HG02885 (cell line): Measurements from ENCODE around the gene LMOD2.

Experiments used
- ATAC-seq: cut with Tn5 transposase; IDR thresholded peaks from one replicate; pipeline ENCODE4 v1.9.1; 2021; ENCODE audit warnings: mild to moderate bottlenecking; ENCODE audit not compliant: unreplicated experiment, poor library complexity

The LMOD2 gene

DNA sequence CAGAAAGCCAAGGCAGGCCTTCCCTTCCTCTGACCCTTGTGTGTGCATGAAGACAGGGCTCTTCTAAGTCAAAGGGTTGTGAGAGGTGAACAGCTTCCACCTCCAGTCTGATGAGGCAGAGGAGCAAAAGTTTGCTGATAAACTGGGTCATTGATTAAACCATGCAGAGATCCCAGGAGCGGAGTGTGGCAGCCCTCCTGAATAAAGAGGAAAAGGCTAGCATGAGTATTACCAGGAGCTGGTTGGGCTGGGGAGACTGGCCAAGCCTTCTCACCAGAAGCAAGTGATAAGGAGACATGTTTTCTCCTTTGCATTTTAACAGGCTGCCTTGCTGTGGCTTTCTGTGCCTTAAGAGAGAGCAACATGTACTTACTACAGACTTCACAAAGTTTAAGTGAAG is 10.2 kb downstream of the LMOD2 start:
- ATAC-seq, result no peak

DNA sequence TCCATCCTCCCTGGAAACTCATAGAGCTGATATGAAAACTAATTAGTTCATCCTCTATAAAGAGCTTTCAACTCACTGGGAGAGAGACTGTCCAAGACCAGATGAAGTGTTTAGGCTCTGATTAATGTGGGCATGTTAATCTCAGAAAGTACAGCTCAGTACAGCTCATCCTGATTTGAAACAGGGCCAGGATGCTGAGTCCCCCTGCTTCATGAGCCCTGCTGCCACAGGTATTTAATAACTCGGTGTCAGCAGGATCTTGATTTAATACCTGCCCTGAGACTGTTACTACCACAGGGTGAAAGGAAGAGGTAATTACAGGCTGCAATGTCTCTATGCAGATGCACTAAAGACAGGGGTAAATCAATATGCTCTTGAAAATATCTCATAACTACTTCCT is 10.8 kb downstream of the LMOD2 start:
- no peak for ATAC-seq

DNA sequence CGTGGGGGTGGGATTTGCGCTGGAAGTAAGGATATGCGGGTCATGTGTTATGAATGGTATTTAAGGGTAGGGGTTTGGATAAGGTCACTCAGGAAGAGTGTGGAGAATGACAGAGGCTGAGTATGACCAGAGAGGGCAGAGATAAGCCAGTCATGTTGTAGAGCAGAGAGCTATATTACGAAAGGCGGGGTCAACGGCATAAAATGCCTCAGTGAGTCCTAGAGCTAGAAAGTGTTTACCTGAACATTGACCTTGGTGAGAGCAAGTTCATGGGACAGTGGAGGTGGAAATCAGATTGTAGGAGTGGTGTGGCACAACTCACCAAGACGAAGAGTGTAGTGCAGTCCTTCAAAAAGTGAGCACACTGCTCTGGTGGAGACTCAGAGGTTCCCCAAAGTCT is 13.8 kb downstream of the LMOD2 start:
- ATAC-seq, result no peak

DNA sequence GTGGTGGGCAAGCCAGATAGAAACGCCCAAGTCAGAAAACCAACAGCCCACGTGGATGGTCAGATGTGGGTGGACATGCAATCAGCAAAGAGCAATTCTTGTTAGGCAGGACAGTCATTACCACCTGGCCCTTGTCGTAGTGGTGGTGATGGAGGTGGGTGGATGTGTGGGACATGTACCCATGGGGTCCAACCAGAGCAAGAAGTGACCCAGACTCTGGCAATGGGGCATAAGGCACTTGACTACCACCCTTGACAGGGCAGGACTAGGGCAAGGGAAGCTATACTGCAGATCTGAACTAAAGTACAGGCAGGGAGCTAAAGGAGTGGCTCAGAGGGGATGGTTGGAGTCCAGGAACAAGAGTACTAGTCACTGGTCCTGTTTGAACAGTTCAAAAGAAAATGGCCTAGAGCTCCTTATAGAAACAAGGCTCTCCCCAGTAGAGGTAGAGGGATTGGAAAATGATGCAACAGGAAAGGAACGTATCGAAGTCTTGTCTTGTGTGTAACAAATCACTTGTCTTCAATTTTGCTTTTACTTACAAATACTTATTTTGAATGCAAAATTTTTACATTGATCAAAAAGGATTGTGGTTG is 17.6 kb downstream of the LMOD2 start:
- no peak for ATAC-seq

DNA sequence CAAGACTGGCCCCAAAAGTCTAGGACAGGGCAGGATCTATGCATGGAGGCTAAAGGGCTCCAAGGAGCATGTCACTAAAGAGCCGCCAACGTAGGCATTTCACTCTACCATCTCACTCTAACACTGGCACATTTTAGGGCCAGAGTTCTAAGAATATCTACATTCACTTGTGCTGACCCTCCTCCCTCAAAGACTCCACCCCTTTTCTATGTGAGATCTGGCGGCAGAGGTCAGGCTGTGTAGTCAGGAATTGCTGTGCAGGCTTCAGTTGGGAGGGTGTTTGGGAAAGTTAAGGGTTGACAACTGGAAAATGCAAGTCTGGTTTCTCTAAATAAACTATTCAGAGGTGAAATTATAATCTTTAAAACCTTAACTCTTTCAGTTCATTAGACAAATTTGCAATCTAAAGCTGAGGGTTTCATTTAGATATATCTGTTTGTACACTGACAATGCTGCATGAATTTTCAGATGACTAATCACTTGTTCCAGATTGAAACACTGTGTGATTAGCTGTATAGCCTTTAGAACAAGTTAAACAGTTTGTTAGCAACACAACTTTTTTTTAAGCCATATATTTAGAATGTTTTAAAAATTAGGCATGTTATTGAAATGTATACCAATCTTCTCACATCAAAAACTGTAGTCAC is 18.2 kb downstream of the LMOD2 start:
- ATAC-seq, result no peak

DNA sequence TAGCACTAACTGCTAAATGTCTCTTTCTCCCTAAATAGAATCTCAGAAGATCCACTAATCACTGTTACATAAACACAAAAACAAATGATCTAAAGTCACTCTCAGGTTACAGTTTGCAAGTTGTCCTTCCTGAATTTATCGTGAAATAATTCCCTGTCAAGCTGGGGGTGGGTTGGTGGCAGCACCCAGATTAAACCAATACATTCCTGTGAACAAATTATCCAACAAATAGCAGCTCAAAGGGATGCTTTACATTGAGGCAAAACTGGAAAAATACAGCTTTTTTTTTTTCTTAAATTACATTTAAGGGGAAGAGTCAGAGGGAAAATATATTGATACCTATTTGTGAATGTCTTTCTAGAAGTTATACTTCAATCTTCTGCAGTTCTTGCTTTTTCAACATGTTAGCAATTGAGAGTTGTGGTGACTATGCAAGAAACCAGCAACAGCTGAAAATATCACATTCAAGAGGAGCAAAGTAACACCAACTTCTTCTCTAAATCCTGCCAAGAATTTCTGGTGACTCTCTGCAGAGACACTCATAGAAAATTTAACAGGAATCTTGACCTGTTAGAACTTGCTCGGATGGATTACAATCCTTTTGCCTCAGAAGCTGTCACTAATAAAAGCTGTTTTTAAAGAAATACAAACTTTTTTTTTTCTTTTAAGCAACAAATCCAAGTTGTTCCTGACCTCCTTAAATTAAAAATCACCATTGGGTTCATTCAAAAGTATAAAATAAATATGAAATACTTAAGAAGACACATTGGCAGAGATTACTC is 18.9 kb downstream of the LMOD2 start:
- ATAC-seq, result no peak

DNA sequence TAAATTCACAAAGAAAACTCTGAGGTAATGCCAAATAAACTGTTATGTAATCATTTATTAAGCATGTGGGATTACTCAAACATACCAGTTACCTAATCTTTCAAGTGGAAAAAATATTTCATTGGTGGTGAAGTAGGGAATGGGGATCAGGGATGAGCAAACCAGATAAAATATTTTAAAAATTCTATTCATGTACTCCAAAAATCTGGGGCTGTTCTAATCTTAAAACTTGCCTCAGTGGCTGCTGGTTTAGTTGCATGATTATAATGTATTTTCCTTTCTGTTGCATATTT is 19.5 kb downstream of the LMOD2 start:
- ATAC-seq, result no peak

DNA sequence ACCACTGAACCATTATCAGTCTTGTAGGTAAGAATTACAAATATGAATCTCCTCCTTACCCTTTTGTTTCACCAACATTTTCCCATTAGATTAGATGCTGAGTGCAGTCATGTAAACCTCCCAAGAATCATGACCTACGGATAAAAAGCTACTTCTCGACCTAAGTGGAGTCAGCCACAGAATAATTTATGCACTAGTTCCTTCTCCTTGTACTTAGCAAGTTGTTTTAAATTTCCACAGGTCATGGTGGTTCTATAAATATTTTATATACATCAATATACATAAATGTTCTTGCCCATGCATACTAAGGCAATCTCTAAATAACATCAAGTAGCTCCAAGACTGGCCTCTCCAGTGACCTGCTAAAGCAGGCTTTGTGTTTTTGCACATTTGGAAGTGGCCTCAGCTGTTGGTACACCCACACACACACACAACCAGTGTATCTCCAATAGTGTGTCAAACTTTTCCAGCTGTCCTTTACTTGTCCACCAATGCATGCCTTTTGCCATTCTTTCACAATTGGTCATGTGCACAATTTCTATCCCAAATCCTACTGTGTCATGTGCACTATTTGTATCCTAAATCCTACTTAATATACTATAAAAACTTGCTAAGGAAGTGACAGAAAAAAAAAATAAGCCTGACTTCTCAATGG is 21.5 kb downstream of the LMOD2 start:
- no peak for ATAC-seq

DNA sequence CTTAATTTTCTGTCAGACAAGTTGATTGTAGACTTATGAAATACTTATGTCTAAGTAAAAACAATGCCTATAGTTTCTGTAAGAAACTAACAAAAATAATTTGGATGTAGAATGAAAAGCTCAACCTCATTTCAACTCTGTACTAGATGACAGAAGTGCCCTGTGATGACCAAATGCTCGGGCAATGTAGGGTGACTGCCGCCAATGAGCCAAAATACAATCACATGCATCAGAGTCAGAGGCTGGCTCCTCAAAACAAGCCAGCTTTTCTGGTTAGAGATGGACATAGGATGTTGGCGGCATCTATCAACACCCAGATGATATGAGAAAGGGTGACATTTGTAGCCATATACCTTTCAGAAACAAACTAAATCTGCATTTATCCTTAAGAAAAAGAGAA is 23.9 kb downstream of the LMOD2 start:
- ATAC-seq, result no peak

DNA sequence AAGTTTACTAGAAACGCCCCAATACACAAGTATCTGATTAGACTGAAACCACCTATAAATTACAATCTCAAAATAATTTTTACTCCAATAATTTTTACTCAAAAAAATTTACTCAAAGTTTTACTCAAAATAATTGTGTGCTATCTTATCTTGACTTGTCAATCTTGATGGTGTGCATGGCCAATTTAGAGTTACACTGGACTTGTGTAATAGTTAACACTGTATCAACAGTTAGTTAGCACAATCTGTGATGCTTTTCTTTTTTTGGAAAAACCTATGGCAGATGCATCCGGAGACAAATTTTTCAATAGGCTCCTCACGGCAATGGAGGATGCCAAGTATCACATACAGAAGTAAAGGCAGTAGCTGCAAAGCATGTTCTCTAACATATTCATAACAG is 24.9 kb downstream of the LMOD2 start:
- no peak for ATAC-seq

DNA sequence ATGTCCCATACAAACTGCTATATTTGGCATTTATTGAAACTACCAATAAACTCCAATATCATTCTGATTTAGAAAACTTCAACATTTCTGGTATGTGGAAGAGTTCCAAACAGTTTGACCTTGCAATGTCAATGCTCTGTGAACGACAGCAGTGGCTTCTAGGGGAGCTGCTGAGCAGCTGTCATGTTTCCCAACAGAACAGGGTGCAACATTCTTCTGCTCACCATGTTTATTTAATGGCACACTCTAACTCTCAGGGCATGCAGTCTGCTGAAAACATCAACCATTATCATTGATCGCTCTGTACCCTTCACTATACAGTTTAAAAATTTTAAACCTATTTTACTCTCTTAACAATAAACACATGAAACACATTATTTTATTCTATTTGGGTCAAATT is 25.9 kb downstream of the LMOD2 start:
- no peak for ATAC-seq

DNA sequence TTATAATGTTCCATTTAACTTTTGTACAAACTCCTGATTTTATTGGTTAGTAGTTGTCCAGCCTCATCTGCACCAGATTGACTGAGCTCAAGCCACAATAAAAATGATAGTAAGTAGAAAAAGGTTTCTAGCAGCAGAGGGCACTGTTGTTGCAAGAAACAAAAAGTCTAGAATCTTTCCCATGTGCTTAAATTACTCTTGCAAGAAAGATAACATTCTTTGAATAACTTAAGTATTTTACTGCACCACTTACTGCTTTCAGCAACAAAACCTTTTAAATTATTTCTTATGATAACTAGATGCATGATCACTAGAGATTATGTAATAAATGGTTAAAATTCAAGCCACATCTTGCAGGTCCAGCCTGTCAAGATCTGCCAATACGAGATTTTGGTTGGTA is 27.0 kb downstream of the LMOD2 start:
- peak; percentile 72 for ATAC-seq

DNA sequence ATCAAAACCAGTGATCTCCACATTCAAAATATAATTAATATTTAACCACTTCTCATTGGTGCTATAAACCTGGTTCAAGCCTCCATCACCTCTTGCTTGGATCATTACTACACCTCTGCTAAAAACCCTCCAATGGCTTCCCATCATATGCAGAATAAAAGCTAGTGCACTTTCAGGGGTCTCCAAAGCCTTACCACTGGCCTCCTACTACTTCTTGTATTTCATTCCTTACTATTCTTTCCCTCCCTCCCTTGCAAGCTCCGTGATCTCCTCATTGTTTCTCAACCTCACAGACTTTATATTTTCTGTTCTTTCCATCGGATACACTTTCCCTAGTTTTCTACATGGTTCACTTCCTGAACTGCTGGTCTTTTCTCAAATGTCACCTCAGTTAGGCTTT is 31.5 kb downstream of the LMOD2 start:
- ATAC-seq, result no peak

DNA sequence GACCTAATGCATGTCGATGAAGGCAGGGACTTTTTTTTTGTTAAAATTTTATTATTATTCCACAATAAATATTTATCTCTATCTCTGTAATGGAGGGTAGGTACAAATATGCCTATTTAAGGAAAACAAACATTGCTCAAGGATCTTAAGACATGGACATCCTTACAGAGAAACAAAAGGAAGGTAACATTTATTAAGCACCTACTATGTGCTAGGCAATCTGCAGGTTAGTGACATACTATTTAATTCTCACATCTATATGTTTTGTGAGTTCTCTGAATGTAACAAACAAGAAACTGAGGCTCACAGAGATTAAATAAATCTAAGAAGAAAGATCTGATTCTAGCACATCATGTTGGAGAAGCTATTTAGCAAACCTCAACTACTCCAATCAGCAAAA is 32.1 kb downstream of the LMOD2 start:
- no peak for ATAC-seq

DNA sequence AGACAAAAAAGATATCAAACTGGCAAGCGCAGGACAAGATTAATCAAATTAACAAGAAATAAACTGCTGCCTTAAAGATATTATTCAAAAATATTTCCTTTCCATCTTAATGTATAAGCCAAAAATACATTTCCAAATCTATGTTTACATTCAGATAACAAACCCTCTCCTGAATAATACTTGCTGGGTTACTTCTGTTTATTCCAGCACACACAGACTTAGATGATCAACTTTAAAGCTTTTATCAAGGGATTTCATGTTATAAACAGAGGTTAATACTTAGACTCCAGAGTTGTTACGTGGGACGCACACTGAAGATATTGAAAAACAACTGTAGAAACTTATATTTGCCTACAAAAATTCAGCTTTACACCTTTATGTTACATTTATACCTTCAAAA is 33.6 kb downstream of the LMOD2 start:
- no peak for ATAC-seq

DNA sequence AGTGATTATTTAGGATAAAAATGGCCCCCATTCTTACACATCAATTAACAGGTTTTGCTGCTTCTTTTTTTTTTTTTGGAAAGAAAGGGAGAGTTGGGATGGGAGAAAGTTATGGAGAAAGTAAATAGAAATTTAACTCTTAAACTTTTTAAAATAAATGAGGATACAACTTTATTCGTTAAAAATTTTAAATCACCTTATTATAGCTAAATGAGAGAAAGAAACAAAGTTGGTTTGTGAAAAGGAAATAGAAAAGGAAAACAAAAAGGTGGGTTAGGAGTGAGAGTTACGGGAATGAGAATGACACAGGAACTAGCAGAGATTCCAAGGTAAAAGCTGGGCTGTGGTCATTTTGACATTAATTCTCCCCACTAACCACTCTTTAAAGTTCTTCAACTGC is 34.9 kb downstream of the LMOD2 start:
- ATAC-seq, result no peak

DNA sequence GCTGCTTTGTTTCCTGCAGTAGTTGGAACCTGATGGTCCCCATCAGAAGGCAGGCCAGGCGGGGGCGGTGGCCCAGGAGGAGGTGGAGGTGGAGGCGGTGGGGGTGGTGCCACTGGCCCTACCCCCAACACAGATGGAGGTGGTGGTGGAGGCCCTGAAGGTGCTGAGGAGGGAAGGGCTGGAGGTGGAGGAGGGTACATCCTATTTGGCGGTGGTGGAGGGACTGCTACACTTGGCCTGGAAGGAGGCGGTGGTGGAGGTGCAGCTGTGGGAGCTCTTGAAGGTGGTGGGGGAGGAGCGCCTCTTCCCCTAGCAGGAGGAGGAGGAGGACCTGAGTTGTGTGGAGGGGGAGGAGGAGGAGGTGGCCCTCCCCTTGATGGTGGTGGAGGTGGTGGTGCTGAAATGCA is 36.8 kb downstream of the LMOD2 start:
- ATAC-seq, result no peak

DNA sequence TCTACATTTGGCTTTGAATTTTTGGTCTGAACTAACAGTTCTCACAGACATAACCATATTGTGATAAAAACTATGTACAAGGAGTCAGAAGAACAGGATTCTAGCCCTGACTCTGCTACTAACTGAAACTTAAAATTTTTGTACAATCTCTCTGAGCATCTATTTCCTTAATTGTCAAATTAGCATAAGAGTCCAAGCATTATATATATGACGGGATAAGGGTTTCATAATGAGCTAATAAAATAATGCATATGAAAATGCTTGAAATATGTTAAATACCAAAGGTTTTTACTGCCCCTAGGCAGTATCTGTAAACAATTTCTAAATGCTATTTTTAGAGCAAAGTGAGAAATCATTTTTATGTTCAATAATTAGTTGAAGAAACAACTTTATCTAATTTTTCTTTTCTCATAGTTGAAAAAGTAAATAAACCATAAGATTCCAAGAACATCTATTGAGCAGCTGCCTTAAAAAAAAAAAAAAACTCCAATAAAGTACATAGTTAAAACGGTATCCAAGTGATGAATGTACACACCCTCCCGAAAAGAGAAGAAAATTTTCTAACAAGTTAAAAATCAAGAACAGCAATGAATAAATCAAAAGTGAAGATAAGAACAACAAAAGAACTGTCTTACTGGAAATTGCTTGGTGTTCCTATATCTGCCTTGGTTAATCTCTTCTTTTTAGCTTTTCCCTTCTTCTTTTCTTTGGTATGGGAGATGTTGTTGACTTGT is 40.4 kb downstream of the LMOD2 start:
- no peak for ATAC-seq

DNA sequence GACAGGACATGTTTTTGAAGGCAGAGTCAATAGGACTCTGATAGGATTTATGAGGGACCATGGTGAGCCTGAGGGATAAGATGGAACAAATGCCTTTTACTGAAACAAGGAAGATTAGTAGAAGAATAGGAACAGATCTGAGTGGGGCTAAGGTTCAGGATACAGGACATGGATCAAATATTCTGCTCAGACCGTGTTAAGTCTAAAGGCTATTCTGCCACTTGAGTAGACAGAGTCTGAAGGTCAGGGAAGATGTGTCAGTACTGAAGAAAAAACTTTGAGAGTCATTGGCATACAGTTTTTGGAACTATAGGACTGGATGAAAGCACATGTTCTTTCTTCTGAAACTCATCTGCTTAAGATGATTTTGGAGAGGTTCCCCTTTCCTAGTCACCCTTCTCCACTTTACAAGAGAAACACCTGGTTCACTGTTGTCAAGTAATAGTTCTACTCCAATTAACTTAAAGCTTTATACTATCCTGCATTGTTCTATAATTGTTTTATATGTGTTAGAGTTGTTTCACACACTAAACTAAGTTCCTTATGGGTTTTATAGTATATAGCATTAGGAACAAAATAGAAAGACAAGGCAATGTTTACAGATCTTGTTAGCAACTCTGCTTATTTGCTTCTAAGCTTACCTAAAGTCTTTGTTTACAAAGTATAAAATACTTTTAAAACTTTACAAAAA is 49.7 kb downstream of the LMOD2 start:
- ATAC-seq, result no peak

DNA sequence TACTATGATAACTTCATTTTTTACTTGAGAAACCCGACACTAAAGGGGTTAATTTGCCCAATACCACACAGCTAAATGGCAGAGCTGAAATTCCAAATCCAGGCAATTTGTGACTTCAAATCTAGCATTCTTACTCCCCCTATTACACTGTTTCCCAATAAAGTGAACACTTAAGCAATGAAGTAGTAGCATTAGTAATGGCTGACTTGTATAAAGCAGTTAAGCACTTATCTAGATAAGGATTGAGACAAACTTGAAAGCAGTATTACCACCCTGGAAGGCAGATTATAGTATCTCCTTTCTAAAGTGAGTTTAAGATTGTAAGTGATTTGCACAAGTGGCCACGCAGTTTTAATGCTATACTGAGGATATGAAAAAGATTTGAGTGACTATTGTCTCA is 53.9 kb downstream of the LMOD2 start:
- ATAC-seq, result no peak
